Activated CD8-positive, alpha-beta memory T cell treated with anti-CD3 and anti-CD28 coated beads for 4 hours (primary cell): Measurements from ENCODE around the gene AIRE.
A peak's percentile ranks its signal among the peaks of the same experiment; 100 is the strongest.
"Not testable (repeated sequence)": the region's sequence is repeated elsewhere in the genome, so short reads cannot be mapped to it uniquely, and the experiment has no call there.

Experiments
- DNase-seq, 2 donors: peaks; one replicate each; pipeline ENCODE4 v3.0.0-alpha.2; 2020; ENCODE audit warnings: low read depth in 2 of 2

The AIRE gene

GRCh38 chr21:44291936-44292811 lies 6.5 kb downstream of the AIRE start:
- DNase-seq = no peak

GRCh38 chr21:44292812-44293195 lies 7.1 kb downstream of the AIRE start:
- no peak for DNase-seq

GRCh38 chr21:44293551-44294231 lies 8.0 kb downstream of the AIRE start:
- DNase-seq = peak in 1 of 2 donors; percentile 33

GRCh38 chr21:44294391-44295162 lies 8.9 kb downstream of the AIRE start:
- no peak for DNase-seq

- no peak for DNase-seq
Measured at GRCh38 chr21:44295163-44295573, 9.5 kb downstream of the AIRE start.

- DNase-seq = no peak
Measured at GRCh38 chr21:44295646-44296045, 10.0 kb downstream of the AIRE start.

- DNase-seq = no peak
Measured at GRCh38 chr21:44296103-44296519, 10.4 kb downstream of the AIRE start.

GRCh38 chr21:44296916-44297315 lies 11.2 kb downstream of the AIRE start:
- no peak for DNase-seq

GRCh38 chr21:44297525-44298290 lies 12.0 kb downstream of the AIRE start:
- DNase-seq = peak; percentile 47 to 56

GRCh38 chr21:44298301-44298700 lies 12.6 kb downstream of the AIRE start:
- DNase-seq = no peak

GRCh38 chr21:44299085-44299457 lies 13.4 kb downstream of the AIRE start:
- no peak for DNase-seq

- DNase-seq = peak in 1 of 2 donors; percentile 18
Measured at GRCh38 chr21:44299458-44300261, 14.0 kb downstream of the AIRE start, which contains the start of gene PFKL. PFKL (plus strand) TSS chr21:44300053; CDS start chr21:44300106, 53 bp downstream.

- peak; percentile 22 to 25 for DNase-seq
Measured at GRCh38 chr21:44300262-44300959, 14.7 kb downstream of the AIRE start.

GRCh38 chr21:44301141-44301540 lies 15.5 kb downstream of the AIRE start:
- no peak for DNase-seq

GRCh38 chr21:44301961-44302406 lies 16.3 kb downstream of the AIRE start:
- DNase-seq = no peak

- DNase-seq = not testable (repeated sequence)
Measured at GRCh38 chr21:44302573-44303401, 17.1 kb downstream of the AIRE start.

- DNase-seq = no peak
Measured at GRCh38 chr21:44303490-44303981, 17.9 kb downstream of the AIRE start.

GRCh38 chr21:44304011-44304616 lies 18.4 kb downstream of the AIRE start:
- DNase-seq = no peak
